SU-DHL-6 (cell line): ENCODE measurements around the gene CRIM1.

Source experiments
- H2AFZ ChIP-seq: fragments of 200-600 bp; sonication (generic); 2 replicates; pipeline ENCODE4 v1.6.1; 2014; ENCODE audit warnings: low read depth, mild to moderate bottlenecking, moderate library complexity, mixed read lengths, antibody characterized with exemption, low read length; ENCODE audit not compliant: severe bottlenecking
- H3F3A ChIP-seq: fragments of 200-600 bp; shearing (Covaris generic); 2 replicates; pipeline ENCODE4 v1.6.0; 2016; ENCODE audit warnings: antibody characterized with exemption, mild to moderate bottlenecking; ENCODE audit not compliant: insufficient read depth
- H3K27ac ChIP-seq: fragments of 200-600 bp; sonication (generic); 2 replicates; pipeline ENCODE4 v1.5.1; 2016; ENCODE audit warnings: low read depth, mild to moderate bottlenecking, low read length, moderate library complexity, mixed read lengths
- H3K27me3 ChIP-seq: fragments of 200-600 bp; sonication (generic), shearing (Covaris generic); 2 replicates; pipeline ENCODE4 v1.6.0; 2014; ENCODE audit warnings: mild to moderate bottlenecking, low read length
- H3K36me3 ChIP-seq: fragments of 200-600 bp; sonication (generic); 2 replicates; pipeline ENCODE4 v1.6.1; 2014; ENCODE audit warnings: mild to moderate bottlenecking, low read length, mixed read lengths
- H3K4me2 ChIP-seq: fragments of 300-600, 200-600 bp; shearing (Covaris generic), sonication (generic); 2 replicates; pipeline ENCODE4 v1.6.0; 2014; ENCODE audit warnings: low read length, low read depth, mild to moderate bottlenecking; ENCODE audit not compliant: poor library complexity, severe bottlenecking
- H3K4me3 ChIP-seq: fragments of 200-600 bp; sonication (generic); 2 replicates; pipeline ENCODE4 v1.5.1; 2014; ENCODE audit warnings: antibody characterized with exemption, low read length, mild to moderate bottlenecking, mixed read lengths; ENCODE audit not compliant: insufficient read depth, poor library complexity, severe bottlenecking
- H3K79me2 ChIP-seq: fragments of 200-600 bp; sonication (generic); 2 replicates; pipeline ENCODE4 v1.6.1; 2014; ENCODE audit warnings: mild to moderate bottlenecking, low read length, moderate library complexity; ENCODE audit not compliant: insufficient read depth
- H3K9ac ChIP-seq: fragments of 200-600 bp; sonication (generic); 2 replicates; pipeline ENCODE4 v1.7.0; 2014; ENCODE audit warnings: mild to moderate bottlenecking, low read length
- H3K9me2 ChIP-seq: fragments of 200-600 bp; sonication (generic); replicated peaks from 2 replicates; pipeline ENCODE4 v1.6.1; 2014; ENCODE audit warnings: low read length; ENCODE audit not compliant: insufficient read depth
- H3K9me3 ChIP-seq: fragments of 200-600 bp; sonication (generic); 2 replicates; pipeline ENCODE4 v1.6.1; 2014; ENCODE audit warnings: low read length, mixed read lengths; ENCODE audit not compliant: insufficient read depth
- H4K20me1 ChIP-seq: fragments of 200-600 bp; sonication (generic); 2 replicates; pipeline ENCODE4 v1.6.1; 2014; ENCODE audit warnings: low read depth, mild to moderate bottlenecking, antibody characterized with exemption, low read length, moderate library complexity, mixed read lengths
- CTCF ChIP-seq: fragments of 200-600 bp; sonication (generic); IDR thresholded peaks from one replicate; pipeline ENCODE4 v1.5.1; 2017; ENCODE audit warnings: antibody characterized with exemption, mild to moderate bottlenecking, low read length, moderate library complexity; ENCODE audit not compliant: insufficient read depth, poor library complexity, severe bottlenecking
- EZH2phosphoT487 ChIP-seq: fragments of 200-600 bp; sonication (generic), shearing (Covaris generic); conservative IDR thresholded peaks from 2 replicates; pipeline ENCODE4 v1.6.1; 2018; ENCODE audit warnings: mild to moderate bottlenecking, antibody characterized with exemption, low read length, moderate library complexity, mixed read lengths

CRIM1 gene

DNA sequence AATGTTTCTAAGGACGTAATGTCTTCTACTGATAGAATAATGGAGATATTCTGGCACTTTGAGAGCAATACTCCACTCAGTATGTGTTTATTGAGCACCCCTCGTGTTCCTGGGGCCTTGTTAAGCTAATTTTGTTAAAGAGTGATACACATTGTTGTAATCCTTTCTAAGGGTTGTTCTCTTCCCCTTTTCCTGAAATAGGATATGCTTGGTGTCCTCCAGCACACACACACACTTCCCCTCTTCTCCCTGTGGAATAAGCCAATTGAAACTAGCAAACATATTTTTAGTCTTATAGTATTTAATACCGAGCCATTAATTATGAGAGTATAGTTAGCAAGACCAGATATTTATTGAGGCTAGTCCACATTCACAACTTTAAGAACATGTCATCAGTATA is 114.1 kb downstream of the CRIM1 start:
- no peak overlapping the region for H3K4me2 ChIP-seq

GRCh38 chr2:36473230-36473629 is 117.7 kb downstream of the CRIM1 start:
- Histone ChIP-seq H3K36me3 (no peaks in the 10 kb centered on the region), H3K9ac (no peak overlapping the region), H3F3A (no peaks in the 10 kb centered on the region), H3K9me3 (peaks cover 11% of the 10 kb centered on the region; the same call in 1 of the 2 replicates), H3K27ac (no peak overlapping the region), H3K79me2 (no peaks in the 10 kb centered on the region), H2AFZ (no peak overlapping the region), H3K4me2 (no peak overlapping the region), H4K20me1 (no peaks in the 10 kb centered on the region), H3K27me3 (no peaks in the 10 kb centered on the region), H3K4me3 (no peak overlapping the region), H3K9me2 (no peaks in the 10 kb centered on the region)
- no peak for TF ChIP-seq EZH2phosphoT487
- no peak for TF ChIP-seq CTCF

More for the DNA sequence above, 114.1 kb downstream of the CRIM1 start:
- Histone ChIP-seq H3F3A (no peaks in the 10 kb centered on the region), H3K9me3 (no peaks in the 10 kb centered on the region; the same call in 1 of the 2 replicates), H4K20me1 (no peaks in the 10 kb centered on the region), H3K27ac (no peak overlapping the region), H3K9me2 (no peaks in the 10 kb centered on the region), H3K36me3 (no peaks in the 10 kb centered on the region), H3K4me3 (no peak overlapping the region), H3K9ac (no peak overlapping the region), H2AFZ (no peak overlapping the region), H3K27me3 (no peaks in the 10 kb centered on the region), H3K79me2 (no peaks in the 10 kb centered on the region)
- TF ChIP-seq CTCF (no peak), EZH2phosphoT487 (no peak)

- no peak for TF ChIP-seq CTCF
- no peak for TF ChIP-seq EZH2phosphoT487
- Histone ChIP-seq H3F3A (no peaks in the 10 kb centered on the region), H2AFZ (no peak overlapping the region), H3K4me2 (no peak overlapping the region), H3K9ac (no peak overlapping the region), H3K9me2 (no peaks in the 10 kb centered on the region), H3K27me3 (no peaks in the 10 kb centered on the region), H3K9me3 (peaks cover 11% of the 10 kb centered on the region; the same call in 1 of the 2 replicates), H3K79me2 (no peaks in the 10 kb centered on the region), H4K20me1 (no peaks in the 10 kb centered on the region), H3K27ac (no peak overlapping the region), H3K36me3 (no peaks in the 10 kb centered on the region), H3K4me3 (no peak overlapping the region)
These were observed 120.8 kb downstream of the CRIM1 start for GRCh38 chr2:36476411-36476810.
